Mesendoderm (in vitro differentiated cells): Measurements from ENCODE around the gene PHEX.

Experiments used
- DNase-seq: peaks from one replicate; pipeline ENCODE4 v3.0.0; 2013
- H2AK5ac ChIP-seq: 2 replicates; pipeline ENCODE4 v1.6.1; 2013; ENCODE audit warnings: low read length, inconsistent platforms
- H2BK120ac ChIP-seq: 2 replicates; pipeline ENCODE4 v1.6.1; 2013; ENCODE audit warnings: low read depth, mild to moderate bottlenecking, low read length, moderate library complexity, mixed read lengths
- H2BK15ac ChIP-seq: replicated peaks from 2 replicates; pipeline ENCODE4 v1.6.1; 2013; ENCODE audit warnings: low read depth, mild to moderate bottlenecking, moderate library complexity
- H2BK5ac ChIP-seq: 2 replicates; pipeline ENCODE4 v1.6.1; 2013; ENCODE audit warnings: low read length, inconsistent platforms
- H3K18ac ChIP-seq: 2 replicates; pipeline ENCODE4 v1.6.1; 2013; ENCODE audit warnings: mild to moderate bottlenecking, low read length, mixed read lengths
- H3K23ac ChIP-seq: one replicate; pipeline ENCODE4 v1.6.1; 2013; ENCODE audit warnings: low read length
- H3K27ac ChIP-seq: 2 replicates; pipeline ENCODE4 v1.5.1; 2013; ENCODE audit warnings: low read depth, mild to moderate bottlenecking, inconsistent platforms, low read length, moderate library complexity
- H3K27me3 ChIP-seq: 2 replicates; pipeline ENCODE4 v1.6.1; 2013; ENCODE audit warnings: low read length, control low read depth, mild to moderate bottlenecking, inconsistent platforms; ENCODE audit not compliant: insufficient read depth, poor library complexity
- H3K36me3 ChIP-seq: 2 replicates; pipeline ENCODE4 v1.6.1; 2013; ENCODE audit warnings: low read length, inconsistent platforms; ENCODE audit not compliant: control insufficient read depth, insufficient read depth
- H3K4ac ChIP-seq: one replicate; pipeline ENCODE4 v1.6.1; 2013; ENCODE audit warnings: low read depth, mild to moderate bottlenecking, low read length, moderate library complexity
- H3K4me1 ChIP-seq: 2 replicates; pipeline ENCODE4 v1.6.1; 2013; ENCODE audit warnings: low read depth, low read length, inconsistent platforms; ENCODE audit not compliant: control insufficient read depth
- H3K4me2 ChIP-seq: 2 replicates; pipeline ENCODE4 v1.6.1; 2013; ENCODE audit warnings: low read length
- H3K4me3 ChIP-seq: 2 replicates; pipeline ENCODE4 v1.5.1; 2013; ENCODE audit warnings: mild to moderate bottlenecking, low read length
- H3K56ac ChIP-seq: one replicate; pipeline ENCODE4 v1.6.1; 2013; ENCODE audit warnings: low read length
- H3K79me1 ChIP-seq: 2 replicates; pipeline ENCODE4 v1.6.1; 2013; ENCODE audit warnings: low read length, inconsistent platforms
- H3K79me2 ChIP-seq: 2 replicates; pipeline ENCODE4 v1.6.1; 2013; ENCODE audit warnings: mild to moderate bottlenecking, low read length; ENCODE audit not compliant: control insufficient read depth, insufficient read depth
- H3K9ac ChIP-seq: 2 replicates; pipeline ENCODE4 v1.6.1; 2013; ENCODE audit warnings: low read length, inconsistent platforms
- H4K5ac ChIP-seq: one replicate; pipeline ENCODE4 v1.6.1; 2013; ENCODE audit warnings: low read length
- H4K8ac ChIP-seq: one replicate; pipeline ENCODE4 v1.6.1; 2013; ENCODE audit warnings: low read depth, mild to moderate bottlenecking, control low read depth, low read length, moderate library complexity
- WGBS: extraction: QIAGEN DNeasy Blood & Tissue Kit; methylation state at CpG from one replicate; pipeline ENCODE4 v1.1.7; 2013; ENCODE audit warnings: low lambda C conversion rate, missing lambda C conversion rate; ENCODE audit not compliant: insufficient coverage; ENCODE audit errors: extremely low coverage; 5-methylcytosine and 5-hydroxymethylcytosine counted together

The PHEX gene

DNA sequence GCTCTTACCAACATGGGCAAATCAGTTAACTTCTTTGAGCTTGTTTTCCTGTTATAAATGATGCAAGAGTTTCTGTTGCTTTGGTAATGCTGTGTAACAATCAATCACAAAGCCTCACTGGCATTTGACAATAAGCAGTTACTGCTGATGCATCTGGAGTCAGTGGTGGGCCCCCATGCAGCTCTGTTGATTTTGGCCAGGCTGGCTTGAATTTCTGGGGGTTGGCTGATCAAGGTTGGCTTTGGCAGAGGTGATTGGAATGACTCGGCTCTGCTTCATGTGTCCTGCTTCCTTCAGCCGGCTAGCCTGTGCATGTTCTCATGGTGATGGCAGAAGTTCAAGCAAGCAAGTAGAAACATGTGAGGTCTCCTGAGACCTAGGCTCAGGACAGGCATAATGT, 90.4 kb downstream of the PHEX start:
- Histone ChIP-seq H2BK5ac (no peak overlapping the region), H4K8ac (no peak overlapping the region), H3K4me2 (no peak overlapping the region), H2AK5ac (no peak overlapping the region), H3K23ac (no peak overlapping the region), H3K9ac (no peak overlapping the region), H2BK120ac (no peak overlapping the region), H3K27me3 (no peaks in the 10 kb centered on the region), H3K56ac (no peak overlapping the region), H3K79me2 (no peaks in the 10 kb centered on the region), H3K27ac (no peak overlapping the region), H3K36me3 (no peaks in the 10 kb centered on the region), H3K79me1 (no peaks in the 10 kb centered on the region), H4K5ac (no peak overlapping the region), H3K4me3 (no peak overlapping the region), H3K4ac (no peak overlapping the region), H3K4me1 (no peaks in the 10 kb centered on the region), H3K18ac (no peak overlapping the region), H2BK15ac (no peak overlapping the region)
- no peak for DNase-seq
- no CpG with 5 or more reads among the region's 2 CpGs for WGBS

DNA sequence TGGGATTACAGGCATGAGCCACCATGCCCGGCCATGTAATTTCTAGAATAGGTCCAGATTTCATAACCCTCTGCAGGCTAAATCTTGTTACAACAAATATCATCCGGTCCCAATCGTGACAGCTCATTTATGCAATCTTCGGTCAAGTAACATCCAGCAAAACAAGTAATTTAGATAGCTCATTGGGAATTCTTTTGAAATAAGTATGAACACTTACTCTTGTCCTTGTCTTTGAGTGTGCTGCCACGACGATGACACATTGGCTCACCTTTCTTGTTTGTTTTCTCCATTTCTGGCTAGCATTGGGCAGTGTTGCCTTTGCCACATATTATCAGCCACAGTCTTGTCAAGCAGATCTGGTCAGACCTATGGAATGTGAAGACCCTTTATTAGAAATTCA, 92.0 kb downstream of the PHEX start:
- WGBS, result no CpG with 5 or more reads among the region's 6 CpGs
- H4K8ac ChIP-seq, result no peak overlapping the region
- no peaks in the 10 kb centered on the region for H3K79me1 ChIP-seq
- no peak for DNase-seq
- H3K27ac ChIP-seq, result no peak overlapping the region
- no peak overlapping the region for H3K18ac ChIP-seq
- H2BK5ac ChIP-seq, result no peak overlapping the region
- no peaks in the 10 kb centered on the region for H3K4me1 ChIP-seq
- H2BK120ac ChIP-seq, result no peak overlapping the region
- no peak overlapping the region for H3K4me2 ChIP-seq
- H3K4ac ChIP-seq, result no peak overlapping the region
- no peak overlapping the region for H3K56ac ChIP-seq
- H3K23ac ChIP-seq, result no peak overlapping the region
- no peaks in the 10 kb centered on the region for H3K27me3 ChIP-seq
- H4K5ac ChIP-seq, result no peak overlapping the region
- H3K9ac ChIP-seq, result no peak overlapping the region
- no peaks in the 10 kb centered on the region for H3K36me3 ChIP-seq
- no peak overlapping the region for H2BK15ac ChIP-seq
- no peak overlapping the region for H3K4me3 ChIP-seq
- no peak overlapping the region for H2AK5ac ChIP-seq
- H3K79me2 ChIP-seq, result no peaks in the 10 kb centered on the region

DNA sequence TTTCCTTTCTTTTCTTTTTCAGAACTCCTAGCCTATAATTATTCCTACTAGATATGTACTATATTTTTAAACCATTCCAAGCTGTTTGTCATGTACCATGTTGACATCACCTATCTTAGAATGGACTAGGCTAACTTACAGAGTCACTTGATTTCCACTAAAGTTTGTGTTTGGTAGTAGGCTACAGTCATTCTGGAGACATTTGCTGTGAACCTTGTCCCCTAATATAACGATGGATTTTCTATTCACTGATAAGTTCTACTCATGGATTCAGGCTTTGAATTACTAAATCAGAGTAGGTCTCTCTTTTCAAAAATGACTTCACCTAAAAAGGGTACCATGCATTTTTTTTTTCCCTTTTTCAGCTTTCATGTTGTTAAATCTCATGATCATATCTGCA, 93.4 kb downstream of the PHEX start:
- H2BK5ac ChIP-seq, result no peak overlapping the region
- H4K8ac ChIP-seq, result no peak overlapping the region
- H2BK120ac ChIP-seq, result no peak overlapping the region
- no peaks in the 10 kb centered on the region for H3K36me3 ChIP-seq
- H3K4ac ChIP-seq, result no peak overlapping the region
- H3K4me3 ChIP-seq, result no peak overlapping the region
- no peak overlapping the region for H3K9ac ChIP-seq
- H3K79me1 ChIP-seq, result no peaks in the 10 kb centered on the region
- H3K79me2 ChIP-seq, result no peaks in the 10 kb centered on the region
- WGBS, result no CpG with 5 or more reads among the region's 1 CpG
- no peak overlapping the region for H2AK5ac ChIP-seq
- no peak overlapping the region for H3K18ac ChIP-seq
- H4K5ac ChIP-seq, result no peak overlapping the region
- no peaks in the 10 kb centered on the region for H3K4me1 ChIP-seq
- H3K27ac ChIP-seq, result no peak overlapping the region
- DNase-seq, result no peak
- H3K56ac ChIP-seq, result no peak overlapping the region
- no peaks in the 10 kb centered on the region for H3K27me3 ChIP-seq
- no peak overlapping the region for H3K4me2 ChIP-seq
- no peak overlapping the region for H3K23ac ChIP-seq
- H2BK15ac ChIP-seq, result no peak overlapping the region

DNA sequence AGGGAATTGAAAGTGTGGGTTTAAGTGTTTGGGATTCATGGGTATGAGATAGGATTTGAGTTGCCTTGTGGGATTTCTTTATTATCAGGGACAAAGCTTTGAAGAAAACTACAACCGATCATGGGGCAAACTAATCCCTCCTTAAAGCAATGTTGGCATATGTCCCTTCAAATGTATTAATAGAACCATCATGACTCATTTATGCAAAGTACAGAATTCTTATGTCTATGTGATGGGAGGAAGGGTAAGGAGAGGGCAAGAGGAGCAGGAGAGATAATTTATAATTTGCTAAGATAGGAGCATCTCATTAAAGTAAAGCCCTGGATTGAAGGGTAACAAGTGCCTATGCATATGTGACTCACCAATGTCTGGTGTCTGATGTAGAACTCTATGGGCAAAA, 94.2 kb downstream of the PHEX start:
- Histone ChIP-seq H3K56ac (no peak overlapping the region), H3K36me3 (no peaks in the 10 kb centered on the region), H3K23ac (no peak overlapping the region), H3K27me3 (no peaks in the 10 kb centered on the region), H2BK120ac (no peak overlapping the region), H2BK5ac (no peak overlapping the region), H3K79me1 (no peaks in the 10 kb centered on the region), H4K8ac (no peak overlapping the region), H3K4ac (no peak overlapping the region), H3K79me2 (no peaks in the 10 kb centered on the region), H4K5ac (no peak overlapping the region), H3K4me1 (no peaks in the 10 kb centered on the region), H2AK5ac (no peak overlapping the region), H3K4me3 (no peak overlapping the region), H2BK15ac (no peak overlapping the region), H3K9ac (no peak overlapping the region), H3K18ac (no peak overlapping the region), H3K4me2 (no peak overlapping the region), H3K27ac (no peak overlapping the region)
- DNase-seq, result no peak
- no CpG with 5 or more reads among the region's 1 CpG for WGBS

DNA sequence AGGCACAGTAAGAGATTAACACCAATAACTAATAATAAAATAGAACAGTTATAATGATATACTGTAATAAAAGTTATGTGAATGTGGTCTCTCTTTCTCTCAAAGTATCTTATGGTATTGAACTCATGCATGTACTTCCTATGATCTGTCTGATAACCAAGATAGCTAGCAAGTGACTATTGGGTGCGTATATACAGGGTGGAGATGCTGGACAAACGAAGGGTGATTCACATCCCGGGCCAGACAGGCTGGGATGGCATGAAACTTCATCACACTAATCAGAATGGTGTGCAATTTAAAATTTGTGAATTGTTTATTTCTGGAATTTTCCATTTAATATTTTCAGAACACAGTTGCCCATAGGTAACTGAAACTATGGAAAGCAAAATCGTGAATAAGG, 96.8 kb downstream of the PHEX start:
- Histone ChIP-seq H3K9ac (no peak overlapping the region), H4K8ac (no peak overlapping the region), H2BK120ac (no peak overlapping the region), H2BK5ac (no peak overlapping the region), H2BK15ac (no peak overlapping the region), H3K4ac (no peak overlapping the region), H3K4me2 (no peak overlapping the region), H3K79me1 (no peaks in the 10 kb centered on the region), H3K18ac (no peak overlapping the region), H3K79me2 (no peaks in the 10 kb centered on the region), H3K36me3 (no peaks in the 10 kb centered on the region), H3K27me3 (no peaks in the 10 kb centered on the region), H3K4me1 (no peaks in the 10 kb centered on the region), H3K27ac (no peak overlapping the region), H3K56ac (no peak overlapping the region), H2AK5ac (no peak overlapping the region), H4K5ac (no peak overlapping the region), H3K4me3 (no peak overlapping the region), H3K23ac (no peak overlapping the region)
- WGBS, result no CpG with 5 or more reads among the region's 4 CpGs
- DNase-seq, result no peak

DNA sequence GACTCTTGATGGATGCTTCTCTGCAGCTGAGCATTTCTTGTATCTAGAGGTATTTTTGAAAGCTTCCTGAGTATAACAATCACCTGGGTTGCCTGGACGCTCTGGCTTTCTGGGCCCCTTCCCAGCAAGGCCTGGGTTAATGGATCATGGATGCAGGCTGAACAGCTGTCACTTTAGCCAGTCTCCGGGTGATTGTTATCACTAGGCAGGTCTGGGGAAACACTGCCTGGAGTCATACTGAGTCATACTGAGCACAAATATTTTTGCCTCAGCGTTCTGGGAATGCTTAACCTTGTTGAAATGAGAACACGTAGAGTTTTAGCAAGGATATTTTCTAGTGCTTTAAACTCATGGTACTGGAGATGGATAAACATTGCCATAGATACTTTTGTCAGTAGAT, 102.6 kb downstream of the PHEX start:
- Histone ChIP-seq H2BK5ac (no peak overlapping the region), H3K56ac (no peak overlapping the region), H3K9ac (no peak overlapping the region), H3K4ac (no peak overlapping the region), H3K4me1 (no peaks in the 10 kb centered on the region), H2BK120ac (no peak overlapping the region), H2AK5ac (no peak overlapping the region), H4K5ac (no peak overlapping the region), H4K8ac (no peak overlapping the region), H3K79me2 (no peaks in the 10 kb centered on the region), H3K18ac (no peak overlapping the region), H2BK15ac (no peak overlapping the region), H3K4me2 (no peak overlapping the region), H3K27ac (no peak overlapping the region), H3K27me3 (no peaks in the 10 kb centered on the region), H3K4me3 (no peak overlapping the region), H3K36me3 (no peaks in the 10 kb centered on the region), H3K23ac (no peak overlapping the region), H3K79me1 (no peaks in the 10 kb centered on the region)
- peak; percentile 33 for DNase-seq
- no CpG with 5 or more reads among the region's 4 CpGs for WGBS
